Suprapubic skin (tissue), 3 donors: ENCODE results near the gene MAD1L1.

ENCODE experiments used
- POLR2AphosphoS5 ChIP-seq, 3 donors: sonication (generic); formaldehyde crosslinking; IDR thresholded peaks; one replicate each; pipeline ENCODE4 v1.6.1; 2017; ENCODE audit warnings: antibody characterized with exemption in 3 of 3
- TF ChIP-seq, protein P1 (sequence below), 2 donors: fragments of 200-600 bp in 1 of 2; fragments of 450-650 bp in 1 of 2; sonication (generic) in 1 of 2; IDR thresholded peaks; one replicate each; pipeline ENCODE4 v1.5.1; 2016 to 2019; ENCODE audit warnings: antibody characterized with exemption in 2 of 2, mild to moderate bottlenecking in 1 of 2, moderate library complexity in 1 of 2

DNA sequence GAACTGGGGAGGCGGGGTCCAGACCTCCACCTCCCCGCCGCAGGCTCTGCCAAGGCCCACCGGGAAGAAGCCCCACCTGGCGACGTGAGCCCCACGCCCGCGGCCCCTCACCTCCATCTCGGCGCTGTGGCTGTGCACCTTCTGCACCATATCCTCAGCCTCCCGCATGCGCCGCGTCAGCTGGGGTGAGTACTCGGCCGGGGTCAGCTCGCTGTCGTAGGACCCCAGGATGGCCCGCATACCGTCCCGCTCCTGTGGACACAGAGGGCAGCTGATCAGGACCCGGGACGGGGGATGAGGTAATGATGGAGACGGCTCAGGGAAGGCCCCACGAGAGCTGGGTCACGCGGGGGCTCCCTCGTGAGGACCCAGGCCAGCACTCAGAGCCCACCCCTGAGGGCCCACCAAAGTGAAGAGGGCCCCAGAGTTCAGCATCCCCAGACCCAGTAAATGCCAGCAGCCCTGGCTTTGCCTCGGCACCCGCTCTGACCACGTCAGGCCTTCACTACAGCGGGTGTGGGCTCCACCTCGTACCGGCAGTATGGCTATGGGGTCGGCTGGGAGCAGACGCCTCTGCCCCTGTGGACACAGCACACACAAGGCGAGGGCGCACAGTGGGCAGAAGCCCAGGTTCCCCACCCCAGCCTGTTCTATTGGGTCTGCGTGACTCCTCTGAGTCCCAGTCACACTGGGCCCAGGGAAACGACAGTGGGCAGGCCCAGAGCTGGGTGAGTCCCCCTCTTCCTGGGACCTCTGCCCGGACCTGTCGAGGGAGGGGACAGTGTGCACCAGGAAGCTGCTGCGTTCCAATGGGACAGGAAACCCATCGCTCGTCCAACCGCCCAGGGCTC is 218.1 kb downstream of the MAD1L1 start:
- TF ChIP-seq, protein P1, sequence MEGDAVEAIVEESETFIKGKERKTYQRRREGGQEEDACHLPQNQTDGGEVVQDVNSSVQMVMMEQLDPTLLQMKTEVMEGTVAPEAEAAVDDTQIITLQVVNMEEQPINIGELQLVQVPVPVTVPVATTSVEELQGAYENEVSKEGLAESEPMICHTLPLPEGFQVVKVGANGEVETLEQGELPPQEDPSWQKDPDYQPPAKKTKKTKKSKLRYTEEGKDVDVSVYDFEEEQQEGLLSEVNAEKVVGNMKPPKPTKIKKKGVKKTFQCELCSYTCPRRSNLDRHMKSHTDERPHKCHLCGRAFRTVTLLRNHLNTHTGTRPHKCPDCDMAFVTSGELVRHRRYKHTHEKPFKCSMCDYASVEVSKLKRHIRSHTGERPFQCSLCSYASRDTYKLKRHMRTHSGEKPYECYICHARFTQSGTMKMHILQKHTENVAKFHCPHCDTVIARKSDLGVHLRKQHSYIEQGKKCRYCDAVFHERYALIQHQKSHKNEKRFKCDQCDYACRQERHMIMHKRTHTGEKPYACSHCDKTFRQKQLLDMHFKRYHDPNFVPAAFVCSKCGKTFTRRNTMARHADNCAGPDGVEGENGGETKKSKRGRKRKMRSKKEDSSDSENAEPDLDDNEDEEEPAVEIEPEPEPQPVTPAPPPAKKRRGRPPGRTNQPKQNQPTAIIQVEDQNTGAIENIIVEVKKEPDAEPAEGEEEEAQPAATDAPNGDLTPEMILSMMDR (IDR thresholded peaks at IDR 0.05) = no peak
- no peak for TF ChIP-seq POLR2AphosphoS5 (IDR thresholded peaks at IDR 0.05)
